ENCODE results near the gene BANP.

Gene BANP

DNA sequence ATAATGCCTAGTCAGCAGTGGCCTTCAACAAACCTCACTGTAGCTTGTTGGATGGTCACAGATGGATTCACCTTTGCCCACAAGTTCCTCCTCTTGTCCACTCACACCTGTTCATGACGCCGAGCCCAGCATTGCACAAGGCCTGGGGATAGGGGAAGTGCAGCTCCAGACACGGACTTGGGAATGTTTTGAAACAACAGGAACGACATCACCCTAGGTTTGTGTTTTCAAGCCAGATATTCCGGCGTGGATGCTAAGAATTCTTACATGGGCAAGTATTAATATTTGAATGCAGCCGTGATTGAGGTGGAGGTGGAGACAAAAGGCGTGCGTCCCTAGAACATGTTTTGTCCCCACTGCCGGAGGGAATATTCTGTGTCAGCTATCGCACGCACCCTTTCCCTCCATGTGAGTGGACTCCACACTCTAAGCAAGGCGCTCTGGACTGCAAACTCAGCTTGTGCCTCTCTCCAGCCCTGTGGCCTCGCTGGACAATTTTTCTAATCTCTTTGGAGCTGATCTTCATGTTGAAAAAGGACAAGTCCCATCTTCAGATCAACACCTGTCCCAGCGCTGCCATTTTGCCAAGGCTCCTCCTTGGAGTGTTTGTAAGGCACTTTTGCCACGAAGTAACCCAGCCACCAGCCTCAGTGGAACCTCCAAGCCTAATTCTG lies 2.0 kb upstream of the BANP start:
- DNase-seq (ENCODE audit: low read depth in 2 of 2): no peak

DNA sequence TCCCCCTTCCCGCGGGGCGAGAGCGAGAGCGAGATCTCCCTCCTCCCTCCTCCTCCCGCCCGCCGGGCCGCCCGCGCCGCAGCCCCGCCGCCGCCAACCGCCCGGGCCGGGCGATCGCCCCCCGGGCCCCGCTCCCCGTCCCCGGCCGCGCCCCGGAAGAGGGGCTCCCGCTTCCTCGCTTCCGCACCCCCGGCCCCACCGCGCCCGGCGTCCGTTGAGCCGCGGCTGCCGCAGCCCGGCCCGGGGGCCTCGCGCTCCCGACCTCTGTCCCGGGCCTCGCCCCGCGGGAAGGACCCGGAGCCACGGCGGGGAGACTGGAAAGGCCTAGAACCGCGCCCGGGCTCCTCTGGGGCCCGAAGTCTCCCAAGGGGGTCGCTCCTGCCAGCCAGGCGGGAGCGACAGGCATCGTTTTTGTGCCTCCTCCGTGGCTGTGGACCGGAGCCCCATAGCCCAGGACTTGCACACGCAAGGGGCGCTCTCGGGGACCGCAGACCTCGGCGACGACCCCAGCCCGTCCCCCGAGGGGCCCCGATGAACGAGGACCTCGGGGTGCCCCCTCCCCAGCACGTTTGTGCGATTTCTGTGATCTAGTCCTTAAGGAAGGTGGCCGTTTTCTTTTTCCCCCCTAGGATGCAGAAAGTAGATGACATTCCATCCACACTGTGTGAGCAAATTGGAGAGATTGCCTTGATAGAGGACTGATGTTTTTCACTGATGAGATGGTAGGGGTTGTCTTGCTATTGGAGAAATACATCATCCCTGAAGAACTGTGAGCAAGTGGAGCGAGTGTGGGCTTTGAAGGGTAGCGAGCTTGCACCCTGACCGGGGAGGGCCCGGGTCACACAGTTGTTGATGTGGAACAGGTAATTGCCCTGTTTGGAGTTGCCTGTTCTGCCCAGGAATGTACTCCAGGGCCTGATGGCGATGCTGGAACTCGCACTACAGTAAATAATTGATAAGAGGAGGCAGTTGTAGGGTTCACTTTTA lies 611 bp downstream of the BANP start:
- DNase-seq (ENCODE audit: low read depth in 2 of 2): no peak

DNA sequence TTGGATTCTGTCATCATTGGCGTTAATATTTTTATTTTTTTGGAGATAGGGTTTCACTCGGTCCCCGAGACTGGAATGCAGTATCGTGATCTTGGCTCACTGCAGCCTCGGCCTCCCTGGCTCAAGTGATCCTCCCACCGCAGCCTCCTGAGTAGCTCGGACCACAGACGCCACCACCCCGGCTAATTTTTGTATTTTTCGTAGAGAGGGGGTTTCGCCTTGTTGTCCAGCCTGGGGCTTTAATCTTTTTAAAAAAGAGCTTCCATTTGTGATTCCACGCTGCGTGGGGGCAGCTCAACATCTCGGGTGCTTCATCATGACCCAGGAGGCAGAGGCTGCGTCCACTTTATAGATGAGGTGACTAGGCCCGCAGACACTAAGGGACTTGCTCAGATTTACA lies 1.5 kb downstream of the BANP start:
- no peak for DNase-seq (ENCODE audit: low read depth in 2 of 2)

DNA sequence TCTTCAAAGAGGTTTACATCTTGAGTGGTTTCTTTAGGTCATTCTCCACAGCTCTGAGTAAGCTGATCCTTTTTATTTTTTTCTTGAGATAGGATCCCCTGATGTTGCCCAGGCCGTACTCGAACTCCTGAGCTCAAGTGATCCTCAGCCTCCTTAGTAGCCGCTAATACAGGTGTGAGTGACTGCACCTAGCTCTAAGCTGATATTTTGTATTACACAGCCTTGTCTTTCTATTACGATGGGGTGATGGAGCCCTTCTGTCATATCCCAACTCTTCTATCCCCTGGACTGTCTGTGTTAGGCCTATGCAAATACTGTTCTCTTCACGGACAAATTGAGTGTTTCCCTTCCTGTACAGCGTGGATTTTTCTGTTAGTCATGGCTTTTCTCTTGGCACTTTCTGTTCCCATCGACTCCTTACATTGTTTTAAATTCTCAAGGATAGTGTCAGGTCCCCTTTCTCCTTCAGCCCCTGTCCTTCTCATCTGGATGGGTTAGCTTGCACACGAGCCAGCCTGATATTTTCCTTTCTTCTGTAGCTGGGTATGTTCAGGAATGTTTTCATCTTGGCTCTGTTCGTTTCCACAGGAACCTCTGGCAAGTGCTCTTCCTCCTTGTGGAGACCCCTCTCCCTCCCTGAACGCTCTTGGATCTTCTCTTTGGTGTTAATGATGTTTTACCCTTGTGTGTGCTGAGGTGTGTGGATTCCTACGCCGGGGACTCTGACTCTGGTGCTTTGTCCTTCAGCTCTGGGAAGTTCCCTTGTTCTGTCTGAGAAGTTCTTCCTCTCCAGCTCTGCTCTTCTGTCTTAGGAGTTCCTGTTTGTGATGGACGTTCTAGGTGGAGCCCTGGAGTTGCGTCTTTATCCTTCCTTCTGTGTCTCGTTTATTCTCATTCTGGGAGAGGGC lies 2.3 kb downstream of the BANP start:
- DNase-seq (ENCODE audit: low read depth in 2 of 2): no peak

DNA sequence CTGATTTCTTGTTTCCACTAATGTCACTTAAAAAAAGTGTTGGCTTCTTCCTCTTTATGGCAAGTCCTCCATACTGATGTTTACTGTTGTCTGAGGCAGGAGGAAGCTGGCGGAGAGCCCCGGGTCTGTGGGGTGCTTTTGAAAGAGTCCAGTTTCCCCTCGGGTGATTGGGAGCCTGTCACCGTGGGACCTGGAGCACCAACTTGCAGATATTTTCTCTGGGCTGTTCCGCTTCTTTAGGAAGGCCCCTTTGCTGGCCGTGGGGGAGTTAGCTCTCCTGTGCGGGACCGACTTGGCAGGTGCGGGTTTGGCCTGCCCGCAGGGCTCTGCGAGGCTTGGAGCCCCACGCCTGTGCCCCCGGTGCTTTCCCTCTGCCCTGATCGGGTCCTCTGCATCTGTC lies 3.1 kb downstream of the BANP start:
- DNase-seq (ENCODE audit: low read depth in 2 of 2): no peak

DNA sequence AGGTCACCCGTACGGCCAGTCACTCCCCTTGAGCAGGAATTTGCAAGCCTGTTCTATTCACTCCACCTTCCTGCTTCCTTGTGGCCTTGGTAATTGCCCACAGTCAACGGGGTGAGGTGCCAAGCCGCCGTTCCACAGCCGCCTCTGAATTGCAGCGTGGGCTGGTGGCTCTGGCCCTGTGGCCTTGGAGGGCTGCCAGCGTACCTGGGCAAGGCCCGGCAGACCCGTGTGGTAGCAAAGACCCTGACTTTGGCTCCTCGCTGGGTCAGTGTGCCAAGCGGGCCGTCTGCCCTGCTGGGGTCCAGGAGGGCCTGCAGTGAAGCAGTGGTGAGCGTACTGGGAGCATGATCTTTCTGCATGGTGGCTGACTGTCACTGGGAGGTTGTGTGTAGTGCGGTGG lies 3.6 kb downstream of the BANP start:
- no peak for DNase-seq (ENCODE audit: low read depth in 2 of 2)

DNA sequence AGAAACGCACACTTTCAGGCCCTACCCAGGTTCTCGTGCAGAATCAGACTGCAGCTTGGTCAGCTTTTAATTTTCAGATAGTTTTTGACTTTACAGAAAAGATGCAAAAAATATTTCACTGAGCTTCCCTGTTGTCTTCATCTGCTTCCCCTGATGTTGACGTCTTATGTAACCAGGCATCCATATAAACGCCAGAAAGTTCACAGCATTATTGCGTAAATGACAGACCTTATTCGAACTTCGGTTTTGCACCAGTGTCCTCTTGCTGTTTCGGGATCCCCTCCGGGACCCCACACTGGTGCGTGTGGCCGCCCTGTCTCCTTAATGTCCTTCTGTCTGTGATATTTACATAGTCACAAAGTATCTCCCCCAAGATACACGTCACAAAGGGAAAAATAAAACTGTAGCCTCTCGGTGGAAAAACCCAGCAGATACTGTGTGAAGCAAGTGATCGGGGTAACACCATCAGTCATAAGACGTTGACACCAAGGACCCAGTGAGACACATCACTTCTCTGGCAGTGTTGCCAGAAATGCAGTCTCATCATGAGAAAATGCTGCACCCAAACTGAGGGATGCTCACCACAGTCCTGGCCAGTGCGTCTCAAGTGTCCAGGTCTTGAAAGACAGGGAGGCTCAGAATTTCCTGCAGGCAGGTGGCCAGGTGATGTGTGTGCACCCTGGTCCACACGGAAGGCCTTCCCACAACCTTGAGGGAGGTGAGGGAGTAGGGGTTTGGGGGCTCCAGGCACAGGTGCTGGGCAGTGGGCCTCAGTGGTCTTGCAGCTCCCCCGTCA lies 4.3 kb downstream of the BANP start:
- DNase-seq (ENCODE audit: low read depth in 2 of 2): no peak

DNA sequence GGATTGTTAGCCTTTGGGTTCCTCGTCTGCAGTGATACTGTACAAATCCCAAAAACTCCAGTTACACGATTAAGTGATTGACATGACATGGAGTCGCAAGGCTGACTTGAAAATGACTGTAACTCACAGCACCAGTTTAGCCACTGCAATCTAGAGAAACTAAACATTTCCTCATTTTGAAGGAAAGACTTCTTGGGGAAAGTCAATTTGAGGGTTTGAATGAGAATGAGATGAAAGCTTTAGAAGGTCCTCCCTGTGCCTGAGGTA lies 4.8 kb downstream of the BANP start:
- no peak for DNase-seq (ENCODE audit: low read depth in 2 of 2)

DNA sequence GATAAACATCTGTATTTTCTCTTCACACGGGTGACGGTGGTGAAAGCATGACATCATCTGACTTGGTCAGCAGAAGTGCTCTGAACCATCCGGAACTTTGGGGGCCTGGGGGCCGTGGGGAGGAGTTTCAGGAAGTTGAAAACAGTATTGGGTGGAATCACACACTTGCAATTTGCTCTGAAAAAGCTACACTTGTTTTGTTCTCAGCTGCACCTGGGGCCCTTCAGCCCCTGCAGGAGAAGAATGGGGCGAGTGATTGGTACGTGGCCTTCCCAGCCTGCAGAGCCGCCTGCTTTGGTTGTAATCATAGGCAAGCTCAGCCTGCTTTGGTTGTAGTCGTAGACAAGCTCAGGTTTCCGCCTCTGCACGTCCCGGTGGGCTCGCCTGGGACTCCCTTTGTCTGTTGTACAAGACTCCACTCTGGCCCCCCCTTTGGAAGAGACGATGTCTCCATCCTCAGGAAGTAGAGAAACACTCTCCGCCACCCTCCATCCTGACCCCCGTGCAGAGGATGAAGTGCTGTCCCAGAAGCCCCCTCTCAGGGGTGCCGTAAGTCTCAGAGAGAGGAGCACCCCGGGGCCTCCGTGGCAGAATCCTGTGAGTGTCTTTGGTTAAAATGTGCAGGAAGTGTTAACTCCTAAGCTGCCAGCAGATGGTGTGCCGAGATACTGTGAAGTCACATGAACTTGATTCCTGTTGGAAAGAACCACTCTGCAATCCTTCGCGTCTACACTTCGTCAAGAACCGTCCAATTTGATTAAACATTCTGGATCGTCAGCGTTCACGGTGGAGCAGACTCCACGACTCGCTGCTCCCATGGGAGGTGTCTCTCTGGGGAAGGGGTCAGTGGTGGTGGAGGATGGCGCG lies 5.4 kb downstream of the BANP start:
- DNase-seq (ENCODE audit: low read depth in 2 of 2): peak; percentile 48 to 58

DNA sequence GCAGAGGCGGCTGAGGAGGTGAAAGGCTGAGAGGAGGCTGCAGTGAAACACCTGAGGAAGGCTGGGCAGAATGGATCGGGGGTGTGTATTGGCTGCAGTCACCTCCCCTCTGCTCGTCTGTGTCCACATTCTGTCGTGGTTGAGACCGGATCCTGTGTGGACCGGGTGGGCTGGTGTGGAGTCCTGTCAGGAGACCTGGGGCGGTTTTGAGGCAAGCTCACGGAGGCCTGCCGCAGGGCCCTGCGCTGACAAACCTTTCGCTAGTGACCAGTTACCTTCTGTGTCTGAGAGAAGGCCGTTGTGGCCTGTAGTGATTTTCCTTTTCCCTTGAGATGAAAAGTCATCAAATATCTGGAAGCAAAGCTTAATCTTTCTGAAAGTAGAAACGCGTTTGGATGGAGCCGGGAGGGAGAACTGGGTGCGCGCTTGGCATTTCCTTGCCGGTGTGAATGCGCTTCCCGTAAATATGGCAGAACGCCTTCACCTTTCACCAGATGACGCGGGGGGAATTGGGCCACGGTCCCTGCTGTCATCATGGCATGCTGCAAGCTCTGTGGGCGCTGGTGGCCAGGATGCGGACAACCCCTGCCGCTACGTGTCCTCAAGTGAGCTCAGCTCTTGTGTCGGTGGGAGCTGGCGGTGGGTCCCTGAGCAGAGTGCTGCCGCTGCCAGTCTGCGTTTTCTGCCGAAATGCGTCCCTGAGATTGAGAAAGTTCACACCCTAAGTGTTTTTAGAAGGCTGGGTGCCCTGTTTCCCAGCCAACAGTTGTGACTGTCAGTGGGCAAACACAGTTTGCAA lies 6.3 kb downstream of the BANP start:
- DNase-seq (ENCODE audit: low read depth in 2 of 2): no peak

DNA sequence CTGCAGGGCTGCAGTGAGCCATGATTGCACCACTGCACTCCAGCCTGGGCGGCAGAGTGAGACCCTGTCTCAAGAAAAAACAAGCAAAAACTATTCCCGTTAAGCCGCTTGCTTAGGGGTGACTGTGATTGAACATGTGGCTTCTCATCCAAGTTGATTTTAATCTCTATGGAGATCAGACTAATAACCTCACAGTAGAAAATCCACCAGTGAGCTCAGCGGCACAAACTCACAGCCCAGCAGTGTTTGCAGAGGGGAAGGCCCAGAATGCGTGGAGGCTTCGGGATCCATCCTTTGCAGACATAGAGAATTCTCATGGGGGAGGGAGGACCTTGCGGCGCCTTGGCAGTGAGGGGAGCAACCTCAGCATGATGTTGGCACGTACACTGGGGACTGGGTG lies 7.4 kb downstream of the BANP start:
- no peak for DNase-seq (ENCODE audit: low read depth in 2 of 2)

DNA sequence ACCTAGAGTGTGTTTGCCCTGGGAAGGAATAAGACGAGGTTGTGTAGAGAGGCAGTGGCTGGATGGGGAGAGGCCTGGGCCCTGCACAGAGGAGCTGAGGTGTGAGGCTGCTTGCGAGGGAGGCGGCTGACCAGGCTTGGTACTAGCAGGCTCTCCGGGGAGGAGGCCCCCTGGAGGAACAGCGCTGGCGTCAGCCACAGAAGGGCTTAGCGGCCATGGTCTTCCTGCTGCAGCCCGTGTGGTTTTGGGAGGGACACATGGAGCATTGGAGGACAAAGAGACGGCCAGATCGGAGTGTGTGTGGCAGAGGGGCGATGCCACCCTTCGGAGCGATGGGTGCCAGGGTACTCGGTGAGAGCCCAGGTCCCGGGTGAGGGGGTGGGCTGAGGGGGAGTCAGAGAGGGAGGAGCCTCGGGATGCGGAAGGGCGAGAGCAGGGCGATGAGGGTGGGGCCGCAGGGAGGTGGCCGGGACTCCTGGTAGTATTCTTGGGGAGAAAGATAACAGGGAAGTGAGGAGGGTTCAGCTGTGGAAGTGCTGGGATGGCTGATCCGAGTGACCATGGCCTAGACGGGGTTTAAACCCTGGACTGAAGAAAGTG lies 8.3 kb downstream of the BANP start:
- DNase-seq (ENCODE audit: low read depth in 2 of 2): no peak

DNA sequence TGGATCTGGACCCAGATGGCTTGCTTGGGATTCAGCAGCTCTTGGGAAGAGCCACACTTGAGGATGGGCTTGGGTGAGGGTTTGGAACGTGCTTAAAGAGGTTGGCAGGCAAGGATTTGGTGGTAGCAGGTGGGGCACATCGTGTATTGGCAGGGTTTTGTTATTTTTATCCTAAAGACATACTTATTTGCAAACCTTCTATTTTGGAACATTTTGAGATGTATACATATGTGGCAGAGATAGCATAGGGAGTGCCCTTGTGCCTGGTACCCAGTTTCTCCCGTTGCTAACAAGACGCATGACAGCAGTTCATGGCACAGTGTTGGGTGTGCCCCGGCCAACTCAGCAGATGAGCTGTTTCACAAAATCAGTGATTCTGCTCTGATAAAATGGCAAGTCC lies 9.1 kb downstream of the BANP start:
- DNase-seq (ENCODE audit: low read depth in 2 of 2): no peak

DNA sequence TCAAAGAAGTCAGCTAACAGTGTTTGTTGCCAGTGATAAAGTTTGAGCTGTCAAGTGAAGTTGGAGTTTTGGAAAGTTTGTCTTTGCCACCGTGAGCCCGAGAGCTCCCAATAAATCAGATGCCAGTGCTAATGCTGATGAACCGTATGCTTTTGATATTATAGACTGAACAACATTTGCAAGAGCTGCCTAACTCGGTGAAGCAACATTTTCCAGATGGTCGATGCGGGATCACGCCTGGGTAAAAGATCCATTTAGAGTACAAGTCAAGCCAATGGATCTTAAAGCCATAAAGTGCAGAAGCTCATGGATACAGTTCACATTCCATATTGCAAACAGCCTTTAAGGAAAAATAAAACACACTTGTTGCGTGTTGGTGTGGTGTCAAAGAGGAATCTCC lies 9.6 kb downstream of the BANP start:
- no peak for DNase-seq (ENCODE audit: low read depth in 2 of 2)

DNA sequence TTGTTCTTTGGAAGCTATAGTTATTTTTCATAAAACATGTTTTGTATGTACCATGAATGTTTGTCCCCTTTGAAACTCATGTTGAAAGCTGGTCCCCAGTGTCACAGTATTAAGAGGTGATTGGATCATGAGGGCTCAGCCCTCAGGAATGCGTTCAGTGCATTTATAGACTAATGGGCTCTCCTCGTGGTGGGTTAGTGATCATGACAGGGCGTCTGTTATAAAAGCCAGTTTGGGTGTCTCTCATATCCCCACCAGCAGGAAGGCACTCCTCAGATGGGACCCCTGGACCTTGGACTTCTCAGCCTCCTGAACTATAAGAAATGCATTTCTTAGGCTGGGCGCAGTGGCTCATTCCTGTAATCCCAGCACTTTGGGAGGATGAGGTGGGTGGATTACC lies 10.4 kb downstream of the BANP start:
- DNase-seq (ENCODE audit: low read depth in 2 of 2): no peak

DNA sequence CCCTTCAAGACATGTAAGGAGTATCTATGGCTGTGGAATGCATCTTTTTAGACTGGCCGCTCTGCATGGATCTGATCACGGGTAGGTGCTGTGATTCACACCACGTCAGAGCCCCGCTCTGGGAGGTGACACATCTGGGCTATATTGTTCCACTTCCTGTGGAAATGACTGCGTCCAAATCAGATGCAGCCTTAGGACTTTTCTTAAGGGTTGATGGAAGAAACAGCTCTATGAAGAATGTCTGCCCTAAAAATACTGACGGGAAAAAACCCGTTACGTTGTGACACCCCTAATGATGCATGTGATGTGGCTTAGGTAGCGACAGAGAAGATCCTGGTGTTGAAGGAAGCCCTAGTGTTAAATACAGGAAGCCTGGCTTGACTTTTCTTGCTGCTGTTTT lies 12.2 kb downstream of the BANP start:
- DNase-seq (ENCODE audit: low read depth in 2 of 2): peak; percentile 57 to 58

DNA sequence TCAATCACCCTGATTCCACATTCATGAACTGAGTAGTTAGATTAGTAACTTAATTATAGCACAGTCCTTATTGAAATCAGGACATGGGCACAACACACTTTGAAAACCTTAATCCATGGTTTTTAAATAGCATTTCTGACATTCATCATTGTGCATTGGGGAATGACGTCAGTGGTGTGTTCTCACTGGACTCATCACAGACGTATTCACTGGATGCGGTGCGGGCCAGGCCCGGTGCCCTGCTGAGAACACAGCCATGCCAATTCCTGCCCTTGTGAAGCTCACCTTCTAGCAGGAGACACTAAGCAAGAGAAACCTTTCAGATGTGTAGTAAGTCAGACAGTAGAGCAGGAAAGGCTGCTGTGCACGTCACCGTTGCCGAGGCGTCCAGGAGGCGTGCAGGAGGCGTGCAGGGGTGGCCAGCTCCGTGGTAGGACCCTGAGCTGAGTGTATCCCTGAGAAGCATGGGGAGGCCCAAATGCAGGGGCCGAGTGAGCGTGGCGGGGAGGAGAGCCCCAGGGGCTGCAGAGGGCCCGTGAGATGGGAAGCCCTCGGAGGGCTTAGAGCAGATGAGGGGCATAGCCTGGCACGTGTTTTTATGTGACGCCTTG lies 12.9 kb downstream of the BANP start:
- DNase-seq (ENCODE audit: low read depth in 2 of 2): no peak

DNA sequence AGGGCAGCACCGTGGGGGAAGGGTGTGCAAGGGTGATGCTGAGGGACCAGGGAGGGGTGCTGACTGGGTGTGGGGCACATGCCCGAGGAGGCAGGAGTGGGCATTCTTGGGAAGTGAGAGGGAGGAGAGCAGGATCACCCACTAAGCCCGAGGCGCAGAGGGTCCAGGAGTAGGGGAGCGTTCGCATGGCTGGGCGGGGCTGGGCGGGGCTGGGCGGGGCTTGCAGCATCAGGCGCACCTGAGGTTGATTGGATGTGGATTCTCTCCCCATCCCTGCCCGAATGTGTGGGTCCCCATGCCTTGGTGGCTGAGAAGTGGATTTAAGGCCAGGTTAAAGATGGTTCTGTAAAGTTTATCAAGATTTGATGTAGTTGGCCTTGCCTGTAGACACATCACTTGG lies 14.2 kb downstream of the BANP start:
- no peak for DNase-seq (ENCODE audit: low read depth in 2 of 2)

DNA sequence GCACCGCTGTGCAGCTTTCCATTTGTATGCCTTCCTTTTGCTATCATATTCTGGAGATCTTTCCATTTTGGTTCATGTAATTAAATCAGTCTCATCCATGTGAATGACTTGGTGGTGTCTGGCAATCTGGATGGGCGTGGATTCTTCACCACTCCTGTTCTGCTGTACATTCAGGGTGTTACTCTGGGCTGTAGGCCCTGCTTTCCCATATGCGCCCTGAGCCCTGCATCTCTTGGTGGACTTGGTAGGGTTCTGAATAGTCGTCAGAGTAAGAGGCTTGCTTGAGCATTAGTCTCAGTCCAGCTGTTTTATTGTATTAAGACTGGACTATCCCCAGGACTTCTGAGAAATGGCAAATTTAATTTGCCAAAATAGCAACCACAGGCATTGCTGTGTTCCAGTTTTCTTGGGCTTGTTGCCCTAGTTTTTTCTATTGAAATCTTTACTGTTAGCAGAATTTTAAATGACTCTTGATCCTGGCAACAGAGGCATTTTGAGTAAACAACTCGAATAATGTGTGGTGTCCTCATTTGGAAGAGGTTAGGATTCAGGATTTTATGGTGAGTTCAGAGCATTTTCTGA lies 14.9 kb downstream of the BANP start:
- no peak for DNase-seq (ENCODE audit: low read depth in 2 of 2)

All from activated CD4-positive, alpha-beta T cell treated with anti-CD3 and anti-CD28 coated beads for 24 hours (primary cell).